HEK293T (cell line): ENCODE measurements around the gene CEP162.

Experiments
- FOXM1 ChIP-seq: fragments of 450-650 bp; IDR thresholded peaks from 2 replicates; pipeline ENCODE4 v1.6.1; 2017; ENCODE audit warnings: mild to moderate bottlenecking, borderline replicate concordance
- SUZ12 ChIP-seq: fragments of 450-650 bp; IDR thresholded peaks from 2 replicates; pipeline ENCODE4 v1.6.1; 2016; ENCODE audit warnings: mild to moderate bottlenecking

GRCh38 chr6:84086056-84086455 lies 141.4 kb downstream of the CEP162 start:
- TF ChIP-seq FOXM1 (no peak), SUZ12 (no peak)
